Natural killer cell (primary cell): Measurements from ENCODE around the gene POMGNT2. TPM values are rescaled to one million over a fixed set of nuclear protein-coding genes. Genes with fewer than 3 reads are reported as not detected.

Experiments used
- ATAC-seq, 3 donors: fragments of 150-1000 bp in 2 of 3; fragments of 200-7000 bp in 1 of 3; cut with Tn5 transposase; 1 replicate in 1 of 3; 2 replicates in 2 of 3; pipeline ENCODE4 v1.10.0; 2021; ENCODE audit warnings: mild to moderate bottlenecking in 2 of 3, moderate library complexity in 2 of 3
- DNase-seq, 2 donors: peaks; one replicate each; pipeline versions ENCODE4 v3.0.0 to v3.0.0-alpha.2; 2013 to 2021; ENCODE audit warnings: mixed read lengths in 1 of 2
- H3K27ac ChIP-seq: one replicate; pipeline ENCODE4 v1.5.1; 2013; ENCODE audit warnings: mild to moderate bottlenecking, low read length
- H3K27me3 ChIP-seq: one replicate; pipeline ENCODE4 v1.6.1; 2013; ENCODE audit warnings: low read length; ENCODE audit not compliant: control insufficient read depth, insufficient read depth
- H3K36me3 ChIP-seq: one replicate; pipeline ENCODE4 v1.6.1; 2013; ENCODE audit warnings: low read length; ENCODE audit not compliant: control insufficient read depth, insufficient read depth
- H3K4me1 ChIP-seq: one replicate; pipeline ENCODE4 v1.6.1; 2013; ENCODE audit warnings: low read length; ENCODE audit not compliant: control insufficient read depth, insufficient read depth
- H3K4me3 ChIP-seq: one replicate; pipeline ENCODE4 v1.5.1; 2013; ENCODE audit warnings: low read length
- H3K9me3 ChIP-seq: one replicate; pipeline ENCODE4 v1.6.1; 2013; ENCODE audit warnings: low read length; ENCODE audit not compliant: control insufficient read depth, insufficient read depth
- H3K27ac Mint-ChIP-seq, 2 donors: one replicate each; pipeline ENCODE4 v1.8.0; 2022; ENCODE audit warnings: mild to moderate bottlenecking in 2 of 2, mixed read lengths in 2 of 2, moderate library complexity in 1 of 2
- H3K27me3 Mint-ChIP-seq, 2 donors: one replicate each; pipeline ENCODE4 v1.8.0; 2022; ENCODE audit warnings: low read depth in 2 of 2, mixed read lengths in 2 of 2
- H3K36me3 Mint-ChIP-seq: one replicate; pipeline ENCODE4 v1.8.0; 2022; ENCODE audit warnings: mixed read lengths
- H3K4me1 Mint-ChIP-seq, 2 donors: one replicate each; pipeline ENCODE4 v1.8.0; 2022; ENCODE audit warnings: mixed read lengths in 2 of 2
- H3K4me3 Mint-ChIP-seq: one replicate; pipeline ENCODE4 v1.8.0; 2022; ENCODE audit warnings: mild to moderate bottlenecking, moderate library complexity, mixed read lengths
- H3K9me3 Mint-ChIP-seq, 2 donors: one replicate each; pipeline ENCODE4 v1.8.0; 2022; ENCODE audit warnings: mixed read lengths in 2 of 2
- WGBS: methylation state at CpG from one replicate; pipeline ENCODE4 v1.1.7; 2013; ENCODE audit warnings: missing lambda C conversion rate; ENCODE audit not compliant: insufficient coverage; 5-methylcytosine and 5-hydroxymethylcytosine counted together
- intact Hi-C: fragments of 100-400 bp; cut with micrococcal nuclease; formaldehyde crosslinking; loops from one replicate; pipeline ENCODE4 v1.14.2; 2022
- total RNA-seq, 4 donors: library from RNA; stranded (reverse); fragments of 120-200 nt in 1 of 4; gene quantifications; one replicate each; pipeline versions ENCODE4 v1.2.3 to v1.2.4, GENCODE V29; 2013 to 2022
- TF ChIP-seq, protein P1 (sequence below): fragments of 200-600 bp; IDR thresholded peaks from one replicate; pipeline ENCODE4 v1.8.0; 2022; ENCODE audit warnings: antibody characterized with exemption

Gene POMGNT2
- total RNA-seq, 3 donors from 2014 or later (not counting 1 experiment from before 2014, with no cell fraction given): 4.3 to 7.4 (median 6.6) TPM

DNA sequence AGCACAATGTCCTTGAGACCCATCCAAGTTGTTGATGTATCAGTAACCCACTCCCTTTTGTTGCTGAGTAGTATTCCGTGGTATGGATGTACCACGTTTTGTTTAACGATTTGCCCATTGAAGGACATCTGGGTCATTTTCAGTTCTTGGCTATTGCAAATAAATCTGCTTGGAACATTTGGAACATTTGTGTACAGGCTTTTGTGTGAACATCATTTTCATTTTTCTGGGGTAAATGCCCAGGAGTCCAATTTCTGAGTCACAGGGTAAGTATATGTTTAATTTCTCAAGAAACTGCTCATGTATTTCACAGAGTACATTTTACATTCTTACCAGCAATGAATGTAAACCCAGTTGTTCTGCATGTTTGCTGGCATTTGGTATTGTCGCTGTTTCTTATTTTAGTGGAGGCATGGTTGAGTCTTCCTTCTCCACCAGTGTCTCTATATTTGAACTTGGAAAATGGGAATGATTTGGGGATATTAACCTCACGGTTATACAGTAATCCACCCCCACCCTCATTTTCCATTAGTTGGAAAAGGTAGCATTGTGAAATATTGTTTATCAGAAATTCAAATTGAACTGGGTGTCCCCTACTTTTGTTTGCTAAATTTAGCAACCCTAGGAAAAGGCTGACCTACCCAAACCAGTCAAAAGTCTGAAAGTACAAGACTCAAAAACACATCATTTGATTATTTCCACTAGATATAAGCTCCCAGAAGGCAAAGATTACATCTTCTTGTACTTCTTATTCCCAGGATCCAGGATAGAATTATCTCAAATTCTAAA is 30.8 kb downstream of the POMGNT2 start:
- Histone ChIP-seq H3K9me3 (no peaks in the 10 kb centered on the region), H3K36me3 (peaks cover 8% of the 10 kb centered on the region), H3K27me3 (no peaks in the 10 kb centered on the region), H3K27ac (no peak overlapping the region), H3K4me1 (no peaks in the 10 kb centered on the region), H3K4me3 (no peak overlapping the region)
- Mint-ChIP-seq H3K27ac (no peak overlapping the region), H3K36me3 (no peaks in the 10 kb centered on the region), H3K27me3 (no peaks in the 10 kb centered on the region), H3K9me3 (no peaks in the 10 kb centered on the region), H3K4me1 (no peaks in the 10 kb centered on the region), H3K4me3 (no peak overlapping the region)
- TF ChIP-seq, protein P1, sequence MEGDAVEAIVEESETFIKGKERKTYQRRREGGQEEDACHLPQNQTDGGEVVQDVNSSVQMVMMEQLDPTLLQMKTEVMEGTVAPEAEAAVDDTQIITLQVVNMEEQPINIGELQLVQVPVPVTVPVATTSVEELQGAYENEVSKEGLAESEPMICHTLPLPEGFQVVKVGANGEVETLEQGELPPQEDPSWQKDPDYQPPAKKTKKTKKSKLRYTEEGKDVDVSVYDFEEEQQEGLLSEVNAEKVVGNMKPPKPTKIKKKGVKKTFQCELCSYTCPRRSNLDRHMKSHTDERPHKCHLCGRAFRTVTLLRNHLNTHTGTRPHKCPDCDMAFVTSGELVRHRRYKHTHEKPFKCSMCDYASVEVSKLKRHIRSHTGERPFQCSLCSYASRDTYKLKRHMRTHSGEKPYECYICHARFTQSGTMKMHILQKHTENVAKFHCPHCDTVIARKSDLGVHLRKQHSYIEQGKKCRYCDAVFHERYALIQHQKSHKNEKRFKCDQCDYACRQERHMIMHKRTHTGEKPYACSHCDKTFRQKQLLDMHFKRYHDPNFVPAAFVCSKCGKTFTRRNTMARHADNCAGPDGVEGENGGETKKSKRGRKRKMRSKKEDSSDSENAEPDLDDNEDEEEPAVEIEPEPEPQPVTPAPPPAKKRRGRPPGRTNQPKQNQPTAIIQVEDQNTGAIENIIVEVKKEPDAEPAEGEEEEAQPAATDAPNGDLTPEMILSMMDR: no peak
- 97% methylated on average over 3 of the region's 5 CpGs for WGBS
- ATAC-seq: no peak
- DNase-seq: no peak
- intact Hi-C loops: no loop called here

DNA sequence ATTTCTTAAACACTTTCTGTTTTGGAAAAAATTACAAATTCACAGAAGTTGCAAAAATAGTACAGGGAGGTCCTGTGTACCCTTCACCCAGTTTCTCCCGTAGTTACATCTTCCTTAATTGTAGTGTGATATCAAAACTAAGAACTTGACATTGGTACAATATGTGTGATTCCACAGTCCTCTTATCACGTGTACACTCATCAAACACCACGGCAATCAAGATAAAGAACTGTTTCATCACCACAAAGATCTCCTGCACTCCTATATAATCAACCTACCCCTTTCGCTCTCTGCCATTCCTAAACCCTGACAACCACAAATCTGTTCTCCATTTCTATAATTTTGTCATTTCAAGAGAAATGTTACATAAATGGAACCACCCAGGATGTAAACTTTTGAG is 31.4 kb downstream of the POMGNT2 start:
- Histone ChIP-seq H3K4me1 (no peaks in the 10 kb centered on the region), H3K27ac (no peak overlapping the region), H3K36me3 (peaks cover 3% of the 10 kb centered on the region), H3K9me3 (no peaks in the 10 kb centered on the region), H3K27me3 (no peaks in the 10 kb centered on the region), H3K4me3 (no peak overlapping the region)
- Mint-ChIP-seq H3K4me3 (no peak overlapping the region), H3K9me3 (no peaks in the 10 kb centered on the region), H3K36me3 (no peaks in the 10 kb centered on the region), H3K4me1 (no peaks in the 10 kb centered on the region), H3K27me3 (no peaks in the 10 kb centered on the region), H3K27ac (no peak overlapping the region)
- intact Hi-C loops: no loop called here
- DNase-seq (no peak), ATAC-seq (no peak)
- TF ChIP-seq, protein P1: no peak
- 76% methylated on average over 4 of the region's 4 CpGs for WGBS

DNA sequence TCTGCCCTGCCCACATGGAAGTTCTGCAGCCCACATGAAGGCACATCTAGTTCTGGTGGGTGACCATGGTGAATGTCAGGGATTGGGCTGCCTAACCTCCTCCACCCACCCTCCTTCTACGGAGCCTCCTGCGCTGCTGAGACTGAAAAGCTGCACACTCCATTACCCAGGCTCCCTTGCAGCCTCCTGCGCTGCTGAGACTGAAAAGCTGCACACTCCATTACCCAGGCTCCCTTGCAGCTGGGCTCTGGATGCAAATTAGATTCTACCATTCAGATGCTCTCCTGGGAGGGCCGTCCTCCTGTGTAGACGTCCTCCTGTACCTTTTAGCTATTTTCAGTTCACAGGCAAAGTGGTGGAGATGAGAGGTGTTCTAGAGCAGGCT is 32.1 kb downstream of the POMGNT2 start:
- Histone ChIP-seq H3K27ac (no peak overlapping the region), H3K9me3 (no peaks in the 10 kb centered on the region), H3K4me3 (no peak overlapping the region), H3K36me3 (no peaks in the 10 kb centered on the region), H3K27me3 (no peaks in the 10 kb centered on the region), H3K4me1 (no peaks in the 10 kb centered on the region)
- no peaks in the 10 kb centered on the region for H3K27me3 Mint-ChIP-seq
- H3K27ac Mint-ChIP-seq: no peak overlapping the region
- 88% methylated on average over 5 of the region's 5 CpGs for WGBS
- H3K36me3 Mint-ChIP-seq: no peaks in the 10 kb centered on the region
- no peaks in the 10 kb centered on the region for H3K9me3 Mint-ChIP-seq
- ATAC-seq (no peak), DNase-seq (no peak)
- H3K4me1 Mint-ChIP-seq: no peaks in the 10 kb centered on the region
- intact Hi-C loops: no loop called here
- TF ChIP-seq, protein P1: no peak
- H3K4me3 Mint-ChIP-seq: no peak overlapping the region
